NCI-H460 (cell line): Measurements from ENCODE around the gene GLUL. TPM values are rescaled to one million over a fixed set of nuclear protein-coding genes. Genes with fewer than 3 reads are reported as not detected.

Experiments
- DNase-seq: peaks from one replicate; pipeline ENCODE4 v3.0.0-alpha.2; 2016; ENCODE audit warnings: low read depth; ENCODE audit errors: extremely low read depth
- total RNA-seq: library from RNA; depleted of rRNA; stranded (reverse); fragments of >200 nt; shearing (Covaris generic); gene quantifications from 2 replicates; pipeline ENCODE4 v1.2.3, GENCODE V29; 2014; rRNA removed

Gene GLUL
- total RNA-seq, 1 experiment from 2014 or later, result 106 TPM

DNA sequence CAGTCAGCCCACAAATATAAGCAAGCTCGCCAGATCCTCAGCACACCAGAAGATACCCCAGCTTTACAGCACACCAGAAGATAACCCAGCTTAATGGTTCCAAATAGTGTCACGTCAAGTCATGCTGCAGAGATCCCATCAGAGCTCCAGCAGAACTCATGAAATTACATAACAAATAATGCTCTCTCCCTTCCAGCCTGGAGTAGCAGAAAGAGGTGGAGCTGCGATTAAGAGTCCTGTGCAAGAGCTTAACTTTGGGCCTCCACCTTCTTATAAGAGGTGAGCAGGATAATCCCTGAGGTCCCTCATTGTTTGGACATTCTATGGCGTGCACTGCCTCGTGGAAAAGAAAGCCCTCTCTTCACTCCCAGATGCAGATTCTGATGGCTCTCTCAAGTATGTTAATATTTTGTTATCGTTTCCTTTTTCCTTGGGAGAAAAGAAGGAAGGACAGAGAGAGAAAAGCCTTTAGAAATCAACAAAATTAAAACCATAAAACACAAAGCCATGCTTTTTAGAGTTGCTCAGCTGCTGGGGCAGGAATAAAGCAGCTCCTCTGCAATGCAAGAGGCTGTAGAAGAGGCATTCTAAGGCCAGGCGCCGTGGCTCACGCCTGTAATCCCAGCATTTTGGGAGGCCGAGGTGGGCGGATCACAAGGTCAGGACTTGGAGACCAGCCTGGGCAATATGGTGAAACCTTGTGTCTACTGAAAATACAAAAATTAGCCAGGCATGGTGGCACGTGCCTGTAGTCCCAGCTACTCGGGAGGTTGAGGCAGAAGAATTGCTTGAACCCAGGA lies 59.1 kb downstream of the GLUL start:
- no peak for DNase-seq

Other genes starting within 250 kb of the GLUL start
- gene TEDDM1, start 8.9 kb upstream of the GLUL start, total RNA-seq, result not detected in 2 replicates
- gene RGSL1, start 58.4 kb upstream of the GLUL start, total RNA-seq, result 0.07 TPM in 1 of 2 replicates, not detected in the other
- 6.6 and 7.6 TPM in 2 replicates for gene RNASEL, start 197.5 kb upstream of the GLUL start, total RNA-seq
- gene RGS16, start 212.6 kb upstream of the GLUL start, total RNA-seq, result 25.1 and 27.4 TPM in 2 replicates